Keratinocyte (primary cell): Measurements from ENCODE around the gene MFRP. TPM values are rescaled to one million over a fixed set of nuclear protein-coding genes. Genes with fewer than 3 reads are reported as not detected.

ENCODE experiments used
- DNase-seq: peaks from one replicate; pipeline ENCODE4 v3.0.0-alpha.2; 2011; ENCODE audit warnings: low read depth, missing footprints, low spot score
- FAIRE-seq: peaks from 2 replicates; lab custom pipeline; 2011; peaks lifted over from hg19 to GRCh38; lab: Jason Lieb, UNC
- H2AFZ ChIP-seq: 2 replicates; pipeline ENCODE4 v1.6.0; 2012; ENCODE audit warnings: low read length, control low read depth, inconsistent platforms; ENCODE audit not compliant: control insufficient read depth
- H3K27ac ChIP-seq: 2 replicates; pipeline ENCODE4 v1.5.1; 2011; ENCODE audit warnings: low read length; ENCODE audit not compliant: control insufficient read depth, insufficient read depth
- H3K27me3 ChIP-seq: 3 replicates; pipeline ENCODE4 v1.6.0; 2011; ENCODE audit warnings: low read length; ENCODE audit not compliant: control insufficient read depth, insufficient read depth; ENCODE audit errors: extremely low read depth
- H3K36me3 ChIP-seq, 2 experiments: 2 replicates in 1 of 2; 3 replicates in 1 of 2; pipeline ENCODE4 v1.5.1; 2011; ENCODE audit warnings: low read length in 2 of 2, mild to moderate bottlenecking in 1 of 2; ENCODE audit not compliant: control insufficient read depth in 2 of 2, insufficient read depth in 2 of 2; ENCODE audit errors: extremely low read depth in 1 of 2
- H3K4me1 ChIP-seq: 3 replicates; pipeline ENCODE4 v1.5.1; 2011; ENCODE audit warnings: low read length; ENCODE audit not compliant: control insufficient read depth, insufficient read depth; ENCODE audit errors: extremely low read depth
- H3K4me2 ChIP-seq: 3 replicates; pipeline ENCODE4 v1.6.0; 2011; ENCODE audit warnings: low read depth, low read length; ENCODE audit not compliant: control insufficient read depth, insufficient read depth; ENCODE audit errors: extremely low read depth
- H3K4me3 ChIP-seq, 3 experiments: fragments of 200-600 bp in 1 of 3; sonication (generic) in 1 of 3; 2 replicates in 2 of 3; 3 replicates in 1 of 3; pipeline ENCODE4 v1.5.1; 2011 to 2016; ENCODE audit warnings: low read length in 3 of 3, mild to moderate bottlenecking in 3 of 3, control low read depth in 2 of 3, inconsistent platforms in 1 of 3, low read depth in 1 of 3, mixed read lengths in 1 of 3, mixed run types in 1 of 3, moderate library complexity in 1 of 3; ENCODE audit not compliant: control insufficient read depth in 2 of 3, insufficient read depth in 2 of 3; ENCODE audit errors: extremely low read depth in 1 of 3
- H3K79me2 ChIP-seq: 2 replicates; pipeline ENCODE4 v1.6.0; 2012; ENCODE audit warnings: low read length; ENCODE audit not compliant: control insufficient read depth, insufficient read depth
- H3K9ac ChIP-seq: 3 replicates; pipeline ENCODE4 v1.6.0; 2011; ENCODE audit warnings: low read length; ENCODE audit not compliant: control insufficient read depth, insufficient read depth; ENCODE audit errors: extremely low read depth
- H3K9me1 ChIP-seq: 3 replicates; pipeline ENCODE4 v1.6.0; 2011; ENCODE audit warnings: low read length; ENCODE audit not compliant: control insufficient read depth, insufficient read depth; ENCODE audit errors: extremely low read depth
- H3K9me3 ChIP-seq: 2 replicates; pipeline ENCODE4 v1.5.1; 2012; ENCODE audit warnings: low read depth, low read length; ENCODE audit not compliant: control insufficient read depth
- H4K20me1 ChIP-seq: 3 replicates; pipeline ENCODE4 v1.6.0; 2011; ENCODE audit warnings: low read length; ENCODE audit not compliant: control insufficient read depth, insufficient read depth; ENCODE audit errors: extremely low read depth
- EZH2 ChIP-seq: IDR thresholded peaks from one replicate; pipeline ENCODE4 v1.6.1; 2012; ENCODE audit warnings: inconsistent platforms, mild to moderate bottlenecking, low read length, moderate library complexity
- dilution Hi-C: fragments of 300-500 bp; cut with MboI; formaldehyde crosslinking; loops from one replicate; pipeline ENCODE4 v1.7.0; 2020; ENCODE audit warnings: low sequenced_read_pairs; ENCODE audit not compliant: extremely low pct_ligation_motif_present
- polyA plus RNA-seq, 5 experiments: library from polyadenylated mRNA; depleted of rRNA in 3 of 5; stranded (reverse) in 3 of 5; stranded (forward) in 1 of 5; unstranded in 1 of 5; fragments of >200 nt; gene quantifications; 1 replicate in 1 of 5; 2 replicates in 3 of 5; 3 replicates in 1 of 5; pipeline versions ENCODE4 v1.2.1 to v1.2.3, GENCODE V29; 2011 to 2012; ENCODE audit warnings: missing spikeins in 2 of 5, low read depth in 1 of 5, low replicate concordance in 1 of 5
- TF ChIP-seq, protein P1 (sequence below), 3 experiments: IDR thresholded peaks in 1 of 3; conservative IDR thresholded peaks in 1 of 3; optimal IDR thresholded peaks in 1 of 3; 2 replicates in 2 of 3; 3 replicates in 1 of 3; pipeline versions ENCODE3 to v1.5.1; 2011; ENCODE audit warnings: low read length in 3 of 3, mild to moderate bottlenecking in 3 of 3, moderate library complexity in 2 of 3, control low read depth in 1 of 3, inconsistent platforms in 1 of 3; ENCODE audit not compliant: insufficient read depth in 2 of 3; ENCODE audit errors: extremely low read depth in 1 of 3

MFRP gene
- polyA plus RNA-seq, 1 donor (not counting 4 experiments of a cell fraction or from before 2014, with no cell fraction given) = not detected

DNA sequence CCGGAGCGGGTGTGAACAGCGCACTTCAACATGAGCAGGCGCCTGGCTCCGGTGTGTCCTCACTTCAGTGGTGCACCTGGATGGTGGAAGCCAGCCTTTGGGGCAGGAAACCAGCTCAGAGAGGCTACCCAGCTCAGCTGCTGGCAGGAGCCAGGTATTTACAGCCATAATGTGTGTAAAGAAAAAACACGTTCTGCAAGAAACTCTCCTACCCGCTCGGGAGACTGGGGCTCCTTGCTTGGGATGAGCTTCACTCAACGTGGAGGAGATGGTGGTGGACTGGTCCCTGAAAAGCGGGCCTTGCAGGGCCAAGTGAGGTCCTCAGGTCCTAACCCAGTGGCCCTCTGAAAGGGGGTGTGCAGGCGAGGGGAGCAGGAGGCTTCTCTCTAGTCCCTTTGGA, 37.1 kb downstream of the MFRP start:
- Histone ChIP-seq H2AFZ (no peak overlapping the region), H3K4me1 (peaks cover 15% of the 10 kb centered on the region), H3K27me3 (no peaks in the 10 kb centered on the region), H3K79me2 (no peaks in the 10 kb centered on the region), H3K4me3 (no peak overlapping the region), H3K4me2 (no peak overlapping the region), H3K9me1 (peaks cover 4% of the 10 kb centered on the region), H3K27ac (no peak overlapping the region), H3K9me3 (no peaks in the 10 kb centered on the region), H4K20me1 (no peaks in the 10 kb centered on the region), H3K9ac (no peak overlapping the region), H3K36me3 (peaks cover 23 to 25% of the 10 kb centered on the region in 2 experiments)
- DNase-seq = no peak
- dilution Hi-C loops = no loop called here
- FAIRE-seq = no peak
- TF ChIP-seq EZH2 = no peak
- TF ChIP-seq, protein P1, sequence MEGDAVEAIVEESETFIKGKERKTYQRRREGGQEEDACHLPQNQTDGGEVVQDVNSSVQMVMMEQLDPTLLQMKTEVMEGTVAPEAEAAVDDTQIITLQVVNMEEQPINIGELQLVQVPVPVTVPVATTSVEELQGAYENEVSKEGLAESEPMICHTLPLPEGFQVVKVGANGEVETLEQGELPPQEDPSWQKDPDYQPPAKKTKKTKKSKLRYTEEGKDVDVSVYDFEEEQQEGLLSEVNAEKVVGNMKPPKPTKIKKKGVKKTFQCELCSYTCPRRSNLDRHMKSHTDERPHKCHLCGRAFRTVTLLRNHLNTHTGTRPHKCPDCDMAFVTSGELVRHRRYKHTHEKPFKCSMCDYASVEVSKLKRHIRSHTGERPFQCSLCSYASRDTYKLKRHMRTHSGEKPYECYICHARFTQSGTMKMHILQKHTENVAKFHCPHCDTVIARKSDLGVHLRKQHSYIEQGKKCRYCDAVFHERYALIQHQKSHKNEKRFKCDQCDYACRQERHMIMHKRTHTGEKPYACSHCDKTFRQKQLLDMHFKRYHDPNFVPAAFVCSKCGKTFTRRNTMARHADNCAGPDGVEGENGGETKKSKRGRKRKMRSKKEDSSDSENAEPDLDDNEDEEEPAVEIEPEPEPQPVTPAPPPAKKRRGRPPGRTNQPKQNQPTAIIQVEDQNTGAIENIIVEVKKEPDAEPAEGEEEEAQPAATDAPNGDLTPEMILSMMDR (optimal IDR thresholded peaks at IDR 0.05 in 1 of 3, IDR thresholded peaks at IDR 0.05 in 1 of 3, conservative IDR thresholded peaks at IDR 0.05 in 1 of 3; ENCODE audit: extremely low read depth in 1 of 3, insufficient read depth in 2 of 3, low read length in 3 of 3) = no peak

DNA sequence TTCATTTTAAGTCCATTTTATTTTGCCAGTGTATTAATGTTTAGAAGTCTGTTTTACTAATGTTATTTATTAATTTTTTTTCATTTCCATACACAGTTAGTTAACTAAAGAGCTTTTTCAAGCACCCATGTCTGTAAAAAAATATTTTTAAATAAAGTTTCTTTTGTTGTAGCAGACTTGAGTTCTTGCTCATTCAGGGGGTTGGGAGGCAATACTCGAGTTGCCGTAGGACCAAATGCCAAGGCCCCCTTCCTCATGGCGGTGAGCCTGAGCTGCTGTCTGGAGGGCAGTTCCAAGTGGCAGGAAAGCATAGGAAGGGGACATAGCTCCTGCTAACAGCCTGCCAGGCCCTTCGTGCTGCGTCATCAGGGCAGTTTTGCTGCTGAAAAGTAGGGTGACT, 38.5 kb downstream of the MFRP start:
- no peaks in the 10 kb centered on the region for H4K20me1 ChIP-seq
- peaks cover 29 to 37% of the 10 kb centered on the region in 2 experiments for H3K36me3 ChIP-seq
- FAIRE-seq (no peak), DNase-seq (no peak)
- no peak overlapping the region for H3K4me2 ChIP-seq
- no peak overlapping the region for H3K9ac ChIP-seq
- TF ChIP-seq, protein P1 (optimal IDR thresholded peaks at IDR 0.05 in 1 of 3, IDR thresholded peaks at IDR 0.05 in 1 of 3, conservative IDR thresholded peaks at IDR 0.05 in 1 of 3; ENCODE audit: extremely low read depth in 1 of 3, insufficient read depth in 2 of 3, low read length in 3 of 3) = no peak
- TF ChIP-seq EZH2 = no peak
- H3K79me2 ChIP-seq = no peaks in the 10 kb centered on the region
- no peak overlapping the region for H2AFZ ChIP-seq
- peaks cover 4% of the 10 kb centered on the region for H3K9me1 ChIP-seq
- H3K9me3 ChIP-seq = no peaks in the 10 kb centered on the region
- dilution Hi-C loops = no loop called here
- no peaks in the 10 kb centered on the region for H3K27me3 ChIP-seq
- no peak overlapping the region for H3K4me3 ChIP-seq
- H3K27ac ChIP-seq = no peak overlapping the region
- peaks cover 15% of the 10 kb centered on the region for H3K4me1 ChIP-seq
